Prostate gland (tissue), 2 donors: ENCODE measurements around the gene SDS.

ENCODE experiments used
- POLR2A ChIP-seq: fragments of 450-650 bp; IDR thresholded peaks from one replicate; pipeline ENCODE4 v1.6.1; 2016; ENCODE audit warnings: antibody characterized with exemption, mild to moderate bottlenecking
- POLR2AphosphoS5 ChIP-seq: sonication (generic); formaldehyde crosslinking; IDR thresholded peaks from one replicate; pipeline ENCODE4 v1.6.1; 2017; ENCODE audit warnings: antibody characterized with exemption
- TF ChIP-seq, protein P1 (sequence below), 4 experiments: fragments of 200-600 bp in 2 of 4; fragments of 450-650 bp in 2 of 4; sonication (generic) in 2 of 4; IDR thresholded peaks; 1 replicate in 3 of 4; 2 replicates in 1 of 4; pipeline ENCODE4 v1.5.1; 2016 to 2019; ENCODE audit warnings: antibody characterized with exemption in 4 of 4, mild to moderate bottlenecking in 2 of 4, moderate library complexity in 2 of 4

DNA sequence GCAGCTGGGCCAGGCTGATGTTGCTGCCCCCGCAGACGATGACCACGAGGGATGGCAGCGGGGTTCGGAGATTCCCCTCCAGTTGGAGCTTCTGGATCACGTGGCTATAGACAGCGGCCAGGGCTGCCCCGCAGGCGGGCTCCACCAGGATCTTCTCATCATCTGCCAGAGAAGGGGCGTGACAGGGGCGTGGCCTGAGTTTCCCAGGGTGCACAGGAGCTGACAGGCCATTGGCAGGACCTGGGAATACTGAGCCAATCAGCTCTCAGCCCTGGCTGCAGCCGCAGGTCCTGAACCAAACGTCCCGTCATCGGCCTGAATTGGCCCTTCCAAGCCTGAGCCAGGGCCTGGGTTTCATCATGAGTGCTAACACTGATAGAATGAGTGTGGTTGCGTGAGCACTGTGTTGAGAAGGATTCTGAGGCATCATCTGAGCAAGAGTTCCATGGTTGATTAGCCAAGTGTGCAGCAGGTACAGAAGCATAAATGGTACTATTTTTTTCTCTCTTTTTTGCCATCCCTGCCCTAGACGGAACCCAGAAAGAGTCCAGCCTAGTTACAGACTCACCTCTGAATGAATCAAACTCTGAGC is 10.6 kb downstream of the SDS start:
- TF ChIP-seq, protein P1, sequence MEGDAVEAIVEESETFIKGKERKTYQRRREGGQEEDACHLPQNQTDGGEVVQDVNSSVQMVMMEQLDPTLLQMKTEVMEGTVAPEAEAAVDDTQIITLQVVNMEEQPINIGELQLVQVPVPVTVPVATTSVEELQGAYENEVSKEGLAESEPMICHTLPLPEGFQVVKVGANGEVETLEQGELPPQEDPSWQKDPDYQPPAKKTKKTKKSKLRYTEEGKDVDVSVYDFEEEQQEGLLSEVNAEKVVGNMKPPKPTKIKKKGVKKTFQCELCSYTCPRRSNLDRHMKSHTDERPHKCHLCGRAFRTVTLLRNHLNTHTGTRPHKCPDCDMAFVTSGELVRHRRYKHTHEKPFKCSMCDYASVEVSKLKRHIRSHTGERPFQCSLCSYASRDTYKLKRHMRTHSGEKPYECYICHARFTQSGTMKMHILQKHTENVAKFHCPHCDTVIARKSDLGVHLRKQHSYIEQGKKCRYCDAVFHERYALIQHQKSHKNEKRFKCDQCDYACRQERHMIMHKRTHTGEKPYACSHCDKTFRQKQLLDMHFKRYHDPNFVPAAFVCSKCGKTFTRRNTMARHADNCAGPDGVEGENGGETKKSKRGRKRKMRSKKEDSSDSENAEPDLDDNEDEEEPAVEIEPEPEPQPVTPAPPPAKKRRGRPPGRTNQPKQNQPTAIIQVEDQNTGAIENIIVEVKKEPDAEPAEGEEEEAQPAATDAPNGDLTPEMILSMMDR (IDR thresholded peaks at IDR 0.05) = no peak
- TF ChIP-seq POLR2A (no peak), POLR2AphosphoS5 (no peak)
